ENCODE data around the gene LCTL. TPM values are rescaled to one million over a fixed set of nuclear protein-coding genes. Genes with fewer than 3 reads are reported as not detected.
A peak's percentile ranks its signal among the peaks of the same experiment; 100 is the strongest.

The LCTL gene
- polyA plus RNA-seq, 2 of the 4 experiments (the other 2 are of a cell fraction), result not detected

DNA sequence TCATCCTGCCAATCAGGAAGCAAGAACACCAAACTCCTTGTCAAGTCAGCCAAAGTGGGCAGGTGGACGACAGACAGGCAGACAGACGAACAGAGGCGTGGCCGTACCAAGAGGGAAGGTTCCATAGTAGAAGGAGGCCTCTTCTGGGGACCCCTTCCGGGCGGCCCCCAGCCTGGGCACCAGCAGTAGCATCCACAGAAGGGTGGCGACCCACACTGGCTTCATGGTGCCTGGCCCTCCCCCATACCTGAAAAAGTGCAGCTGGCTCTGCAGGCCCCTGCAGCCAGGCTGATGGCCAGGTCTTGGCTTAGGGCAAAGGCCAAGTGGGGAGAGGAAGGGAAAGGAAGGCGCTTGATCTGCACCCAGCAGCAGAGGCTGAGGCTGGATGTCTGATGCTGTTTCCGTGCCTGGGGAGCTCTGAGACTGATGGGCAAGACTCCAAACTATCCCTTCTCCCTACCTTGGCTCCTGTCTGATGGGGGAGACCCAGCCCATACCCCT is 607 bp downstream of the LCTL start:
- WGBS (ENCODE audit: missing lambda C conversion rate), result 89% methylated on average over 9 of the region's 9 CpGs
- H3K4me1 ChIP-seq, result no peaks in the 10 kb centered on the region
- DNase-seq (ENCODE audit: low read depth in 1 of 2, low spot score in 1 of 2) (no peak), FAIRE-seq (no peak), ATAC-seq (no peak)
- H3K9me3 ChIP-seq, result no peaks in the 10 kb centered on the region
- no peak overlapping the region for H3K27ac ChIP-seq
- H3K4me2 ChIP-seq, result no peak overlapping the region
- TF ChIP-seq NFE2L2 (conservative IDR thresholded peaks at IDR 0.05; ENCODE audit: low read length) (no peak), EHF (CRISPR knock-in tag; IDR thresholded peaks at IDR 0.05) (no peak), NR3C1 (IDR thresholded peaks at IDR 0.05) (no peak), POLR2AphosphoS2 (conservative IDR thresholded peaks at IDR 0.05; ENCODE audit: low read length) (no peak), FOSL2 (IDR thresholded peaks at IDR 0.05) (no peak), FOSL2 (CRISPR knock-in tag; IDR thresholded peaks at IDR 0.05) (no peak), CHD4 (IDR thresholded peaks at IDR 0.05; ENCODE audit: borderline replicate concordance) (no peak)
- TF ChIP-seq, protein P1, sequence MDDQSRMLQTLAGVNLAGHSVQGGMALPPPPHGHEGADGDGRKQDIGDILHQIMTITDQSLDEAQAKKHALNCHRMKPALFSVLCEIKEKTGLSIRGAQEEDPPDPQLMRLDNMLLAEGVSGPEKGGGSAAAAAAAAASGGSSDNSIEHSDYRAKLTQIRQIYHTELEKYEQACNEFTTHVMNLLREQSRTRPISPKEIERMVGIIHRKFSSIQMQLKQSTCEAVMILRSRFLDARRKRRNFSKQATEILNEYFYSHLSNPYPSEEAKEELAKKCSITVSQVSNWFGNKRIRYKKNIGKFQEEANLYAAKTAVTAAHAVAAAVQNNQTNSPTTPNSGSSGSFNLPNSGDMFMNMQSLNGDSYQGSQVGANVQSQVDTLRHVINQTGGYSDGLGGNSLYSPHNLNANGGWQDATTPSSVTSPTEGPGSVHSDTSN (IDR thresholded peaks at IDR 0.05), result no peak
- TF ChIP-seq, protein P2, sequence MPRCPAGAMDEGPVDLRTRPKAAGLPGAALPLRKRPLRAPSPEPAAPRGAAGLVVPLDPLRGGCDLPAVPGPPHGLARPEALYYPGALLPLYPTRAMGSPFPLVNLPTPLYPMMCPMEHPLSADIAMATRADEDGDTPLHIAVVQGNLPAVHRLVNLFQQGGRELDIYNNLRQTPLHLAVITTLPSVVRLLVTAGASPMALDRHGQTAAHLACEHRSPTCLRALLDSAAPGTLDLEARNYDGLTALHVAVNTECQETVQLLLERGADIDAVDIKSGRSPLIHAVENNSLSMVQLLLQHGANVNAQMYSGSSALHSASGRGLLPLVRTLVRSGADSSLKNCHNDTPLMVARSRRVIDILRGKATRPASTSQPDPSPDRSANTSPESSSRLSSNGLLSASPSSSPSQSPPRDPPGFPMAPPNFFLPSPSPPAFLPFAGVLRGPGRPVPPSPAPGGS (IDR thresholded peaks at IDR 0.05), result no peak
- TF ChIP-seq, protein P3, sequence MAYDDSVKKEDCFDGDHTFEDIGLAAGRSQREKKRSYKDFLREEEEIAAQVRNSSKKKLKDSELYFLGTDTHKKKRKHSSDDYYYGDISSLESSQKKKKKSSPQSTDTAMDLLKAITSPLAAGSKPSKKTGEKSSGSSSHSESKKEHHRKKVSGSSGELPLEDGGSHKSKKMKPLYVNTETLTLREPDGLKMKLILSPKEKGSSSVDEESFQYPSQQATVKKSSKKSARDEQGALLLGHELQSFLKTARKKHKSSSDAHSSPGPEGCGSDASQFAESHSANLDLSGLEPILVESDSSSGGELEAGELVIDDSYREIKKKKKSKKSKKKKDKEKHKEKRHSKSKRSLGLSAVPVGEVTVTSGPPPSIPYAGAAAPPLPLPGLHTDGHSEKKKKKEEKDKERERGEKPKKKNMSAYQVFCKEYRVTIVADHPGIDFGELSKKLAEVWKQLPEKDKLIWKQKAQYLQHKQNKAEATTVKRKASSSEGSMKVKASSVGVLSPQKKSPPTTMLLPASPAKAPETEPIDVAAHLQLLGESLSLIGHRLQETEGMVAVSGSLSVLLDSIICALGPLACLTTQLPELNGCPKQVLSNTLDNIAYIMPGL (CRISPR knock-in tag; IDR thresholded peaks at IDR 0.05; ENCODE audit: borderline replicate concordance), result no peak
- ChIA-PET CTCF (interaction anchor here (0.7 to 5.9 kb wide), 8 partner anchors 11 to 286 kb away, joined by 3 to 93 read pairs (median 16); partner anchors contain the start of gene SNAPC5), POLR2A (no interaction called here)
- H3K4me3 ChIP-seq, result no peak overlapping the region

DNA sequence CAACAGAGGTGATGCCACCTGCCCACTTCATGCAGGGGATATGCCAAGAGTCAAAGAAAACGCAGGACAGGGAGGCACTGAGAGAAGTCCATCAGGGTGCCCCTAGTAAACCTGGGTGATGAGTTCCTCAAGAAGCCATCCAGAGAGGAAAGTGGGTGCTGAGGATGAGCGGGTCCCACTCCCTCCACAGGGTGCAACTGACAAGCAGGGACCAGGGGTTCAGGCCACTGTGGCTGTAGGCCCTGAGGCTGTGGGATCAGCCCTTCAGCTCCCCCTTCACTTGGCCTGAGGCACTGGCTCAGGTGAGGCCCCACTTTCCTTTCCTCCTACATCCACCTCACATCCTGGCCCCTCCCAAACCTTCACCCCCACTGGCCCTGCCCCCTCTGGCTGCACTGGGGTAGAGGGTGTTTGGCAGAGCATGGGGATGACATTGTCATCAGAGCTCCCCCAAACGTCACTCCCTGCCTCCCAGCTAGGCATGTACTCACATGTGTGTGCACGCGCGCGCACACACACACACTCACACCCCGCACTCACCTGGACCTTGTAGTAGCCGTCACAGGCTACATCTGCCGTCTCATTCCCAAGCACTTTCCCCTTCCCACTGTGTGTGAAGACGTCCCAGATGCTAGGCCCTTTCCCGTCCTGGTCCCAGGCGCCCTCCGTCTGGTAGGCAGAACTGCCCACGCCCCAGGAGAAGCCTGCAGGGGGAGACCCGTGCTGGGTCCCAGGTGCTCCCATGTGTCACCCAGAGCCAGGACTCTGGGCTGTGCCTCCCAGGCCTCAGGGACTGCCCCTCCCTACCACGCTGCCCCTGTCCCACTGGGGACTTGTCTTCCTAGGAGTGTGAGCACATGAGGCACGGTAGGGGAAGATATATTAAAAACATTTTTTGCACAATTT is 1.4 kb downstream of the LCTL start:
- TF ChIP-seq NFE2L2 (conservative IDR thresholded peaks at IDR 0.05; ENCODE audit: low read length) (no peak), FOXS1 (CRISPR knock-in tag; IDR thresholded peaks at IDR 0.05) (no peak), NR3C1 (IDR thresholded peaks at IDR 0.05) (no peak), CEBPB (IDR thresholded peaks at IDR 0.05) (no peak), KDM1A (IDR thresholded peaks at IDR 0.05; ENCODE audit: low read depth) (no peak), HOXB5 (CRISPR knock-in tag; IDR thresholded peaks at IDR 0.05) (no peak), JUNB (IDR thresholded peaks at IDR 0.05) (no peak), HDAC2 (IDR thresholded peaks at IDR 0.05) (no peak), CBX2 (IDR thresholded peaks at IDR 0.05; ENCODE audit: borderline replicate concordance, low read depth) (no peak), HOXB13 (CRISPR knock-in tag; IDR thresholded peaks at IDR 0.05; ENCODE audit: low read depth) (no peak)
- TF ChIP-seq, protein P1 (IDR thresholded peaks at IDR 0.05), result no peak
- TF ChIP-seq, protein P4, sequence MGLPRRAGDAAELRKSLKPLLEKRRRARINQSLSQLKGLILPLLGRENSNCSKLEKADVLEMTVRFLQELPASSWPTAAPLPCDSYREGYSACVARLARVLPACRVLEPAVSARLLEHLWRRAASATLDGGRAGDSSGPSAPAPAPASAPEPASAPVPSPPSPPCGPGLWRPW (IDR thresholded peaks at IDR 0.05), result no peak
- ChIA-PET POLR2A (no interaction called here), CTCF (interaction anchor here (0.7 to 5.2 kb wide), 4 partner anchors 10 to 67 kb away, joined by 3 to 88 read pairs (median 32); partner anchors contain the start of gene SNAPC5)
- H3K4me2 ChIP-seq, result no peak overlapping the region
- H3K4me1 ChIP-seq, result no peaks in the 10 kb centered on the region
- no peaks in the 10 kb centered on the region for H3K9me3 ChIP-seq
- WGBS (ENCODE audit: missing lambda C conversion rate), result 86% methylated on average over 18 of the region's 18 CpGs
- DNase-seq (ENCODE audit: low read depth in 1 of 2, low spot score in 1 of 2) (no peak), FAIRE-seq (no peak), ATAC-seq (0 out of 6 replicates have a peak, but pooled peaks of 1 of the 2 experiments have one; percentile 10)
- H3K4me3 ChIP-seq, result no peak overlapping the region
- H3K27ac ChIP-seq, result no peak overlapping the region
